MM.1S (cell line): ENCODE measurements around the gene EXTL1.

ENCODE experiments used
- DNase-seq: peaks from one replicate; pipeline ENCODE4 v3.0.0-alpha.2; 2015
- H2AFZ ChIP-seq: fragments of 300-600 bp; sonication (generic); 2 replicates; pipeline ENCODE4 v1.6.0; 2016; ENCODE audit warnings: antibody characterized with exemption, low read length
- H3F3A ChIP-seq: fragments of 300-600 bp; sonication (generic); 2 replicates; pipeline ENCODE4 v1.6.1; 2016; ENCODE audit warnings: mild to moderate bottlenecking, antibody characterized with exemption, low read length, moderate library complexity, mixed read lengths; ENCODE audit not compliant: insufficient read depth
- H3K27ac ChIP-seq: fragments of 300-600 bp; sonication (generic); 2 replicates; pipeline ENCODE4 v1.5.1; 2016; ENCODE audit warnings: mild to moderate bottlenecking, low read length
- H3K27me3 ChIP-seq: fragments of 300-600 bp; sonication (generic); replicated peaks from 2 replicates; pipeline ENCODE4 v1.6.0; 2016; ENCODE audit warnings: low read length; ENCODE audit not compliant: insufficient read depth
- H3K36me3 ChIP-seq: fragments of 300-600 bp; sonication (generic); replicated peaks from 2 replicates; pipeline ENCODE4 v1.6.1; 2016; ENCODE audit warnings: mild to moderate bottlenecking, low read length, mixed read lengths; ENCODE audit not compliant: insufficient read depth
- H3K4me1 ChIP-seq: fragments of 300-600 bp; sonication (generic); 2 replicates; pipeline ENCODE4 v1.6.1; 2016; ENCODE audit warnings: low read length, mixed read lengths
- H3K4me2 ChIP-seq: fragments of 300-600 bp; sonication (generic); 2 replicates; pipeline ENCODE4 v1.6.0; 2016; ENCODE audit warnings: low read depth, low read length
- H3K4me3 ChIP-seq: fragments of 300-600 bp; sonication (generic); 2 replicates; pipeline ENCODE4 v1.5.1; 2016; ENCODE audit warnings: low read length, mixed read lengths
- H3K79me2 ChIP-seq: fragments of 300-600 bp; sonication (generic); 2 replicates; pipeline ENCODE4 v1.6.1; 2016; ENCODE audit warnings: mixed run types, low read length, mixed read lengths
- H3K9ac ChIP-seq: fragments of 300-600 bp; sonication (generic); 2 replicates; pipeline ENCODE4 v1.6.1; 2016; ENCODE audit warnings: low read length, mixed read lengths
- H3K9me2 ChIP-seq: fragments of 300-600 bp; sonication (generic); replicated peaks from 2 replicates; pipeline ENCODE4 v1.6.1; 2016; ENCODE audit warnings: mild to moderate bottlenecking, low read length, mixed read lengths; ENCODE audit not compliant: insufficient read depth
- H3K9me3 ChIP-seq: fragments of 300-600 bp; sonication (generic); replicated peaks from 2 replicates; pipeline ENCODE4 v1.6.1; 2016; ENCODE audit warnings: mild to moderate bottlenecking, low read length, mixed read lengths; ENCODE audit not compliant: insufficient read depth
- H4K20me1 ChIP-seq: fragments of 300-600 bp; sonication (generic); 2 replicates; pipeline ENCODE4 v1.6.1; 2016; ENCODE audit warnings: mild to moderate bottlenecking, low read length, moderate library complexity, mixed read lengths; ENCODE audit not compliant: insufficient read depth
- EZH2 ChIP-seq: fragments of 300-600 bp; sonication (generic); optimal IDR thresholded peaks from 2 replicates; pipeline ENCODE3; 2017; ENCODE audit warnings: low read depth, mild to moderate bottlenecking, antibody characterized with exemption, low read length, mixed read lengths
- EZH2phosphoT487 ChIP-seq: fragments of 300-600 bp; sonication (generic); IDR thresholded peaks from 2 replicates; pipeline ENCODE4 v1.6.1; 2018; ENCODE audit warnings: antibody characterized with exemption, low read length
- TF ChIP-seq, protein P1 (sequence below): fragments of 300-600 bp; sonication (generic); IDR thresholded peaks from 2 replicates; pipeline ENCODE4 v1.5.1; 2016; ENCODE audit warnings: antibody characterized with exemption, low read length, mixed read lengths

The EXTL1 gene

DNA sequence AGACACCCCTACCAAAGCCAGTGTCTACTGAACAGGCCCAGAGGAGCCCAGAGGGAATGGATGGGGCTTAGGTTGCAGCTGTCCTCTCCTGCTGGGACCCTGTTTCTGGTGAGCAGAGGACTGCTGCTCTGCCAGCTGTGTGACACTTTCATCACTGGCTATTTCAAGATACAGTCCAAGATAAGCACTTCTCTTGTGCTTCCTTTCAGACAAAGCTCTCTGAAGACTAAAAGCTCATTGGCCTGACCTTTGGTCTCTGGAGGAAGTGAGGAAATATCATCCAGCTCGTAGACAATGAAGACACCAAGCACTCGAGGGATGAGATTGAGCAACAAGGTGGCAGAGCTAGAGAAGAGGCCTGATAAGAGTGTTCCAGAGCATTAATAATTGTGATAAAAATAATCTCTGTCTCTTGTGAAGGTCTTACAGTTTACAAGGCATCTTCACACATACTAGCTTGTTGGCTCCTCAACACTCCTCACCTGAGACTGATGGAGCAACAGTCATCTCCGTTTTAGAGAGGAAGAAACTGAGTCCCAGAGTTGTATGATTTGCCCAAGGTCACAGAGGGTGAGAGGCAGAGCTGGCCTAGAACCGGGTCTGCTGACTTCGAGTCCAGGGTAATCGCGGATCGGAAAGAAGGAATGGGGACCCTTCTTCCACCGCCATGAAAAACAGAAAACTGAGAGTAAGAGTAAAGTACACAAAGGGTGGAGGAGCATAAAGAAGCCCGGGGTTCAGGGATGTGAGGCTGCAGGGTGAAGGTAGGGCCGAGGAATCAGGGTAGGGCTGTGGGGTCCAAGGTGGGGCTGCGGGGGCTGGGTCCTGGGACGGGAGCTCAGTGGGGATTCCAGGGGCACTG is 24.4 kb upstream of the EXTL1 start:
- peaks cover 8% of the 10 kb centered on the region for H3F3A ChIP-seq
- peak; percentile 65 for DNase-seq
- H3K27me3 ChIP-seq, result no peaks in the 10 kb centered on the region
- H4K20me1 ChIP-seq, result no peaks in the 10 kb centered on the region
- H3K27ac ChIP-seq, result peak overlapping the region; percentile 51; the same call in 1 of the 2 replicates
- peak overlapping the region; percentile 75 for H3K4me3 ChIP-seq
- H3K9me2 ChIP-seq, result no peaks in the 10 kb centered on the region
- no peaks in the 10 kb centered on the region for H3K36me3 ChIP-seq
- H3K4me2 ChIP-seq, result peak overlapping the region; percentile 91
- peak overlapping the region; percentile 58 for H3K9ac ChIP-seq
- H2AFZ ChIP-seq, result peak overlapping the region; percentile 92
- H3K4me1 ChIP-seq, result peaks cover 13% of the 10 kb centered on the region
- H3K9me3 ChIP-seq, result no peaks in the 10 kb centered on the region
- 0 out of 2 replicates have a peak, but pooled peaks cover 9% of the 10 kb centered on the region for H3K79me2 ChIP-seq
- TF ChIP-seq, protein P1, sequence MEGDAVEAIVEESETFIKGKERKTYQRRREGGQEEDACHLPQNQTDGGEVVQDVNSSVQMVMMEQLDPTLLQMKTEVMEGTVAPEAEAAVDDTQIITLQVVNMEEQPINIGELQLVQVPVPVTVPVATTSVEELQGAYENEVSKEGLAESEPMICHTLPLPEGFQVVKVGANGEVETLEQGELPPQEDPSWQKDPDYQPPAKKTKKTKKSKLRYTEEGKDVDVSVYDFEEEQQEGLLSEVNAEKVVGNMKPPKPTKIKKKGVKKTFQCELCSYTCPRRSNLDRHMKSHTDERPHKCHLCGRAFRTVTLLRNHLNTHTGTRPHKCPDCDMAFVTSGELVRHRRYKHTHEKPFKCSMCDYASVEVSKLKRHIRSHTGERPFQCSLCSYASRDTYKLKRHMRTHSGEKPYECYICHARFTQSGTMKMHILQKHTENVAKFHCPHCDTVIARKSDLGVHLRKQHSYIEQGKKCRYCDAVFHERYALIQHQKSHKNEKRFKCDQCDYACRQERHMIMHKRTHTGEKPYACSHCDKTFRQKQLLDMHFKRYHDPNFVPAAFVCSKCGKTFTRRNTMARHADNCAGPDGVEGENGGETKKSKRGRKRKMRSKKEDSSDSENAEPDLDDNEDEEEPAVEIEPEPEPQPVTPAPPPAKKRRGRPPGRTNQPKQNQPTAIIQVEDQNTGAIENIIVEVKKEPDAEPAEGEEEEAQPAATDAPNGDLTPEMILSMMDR, result no peak
- no peak for TF ChIP-seq EZH2
- TF ChIP-seq EZH2phosphoT487, result no peak

DNA sequence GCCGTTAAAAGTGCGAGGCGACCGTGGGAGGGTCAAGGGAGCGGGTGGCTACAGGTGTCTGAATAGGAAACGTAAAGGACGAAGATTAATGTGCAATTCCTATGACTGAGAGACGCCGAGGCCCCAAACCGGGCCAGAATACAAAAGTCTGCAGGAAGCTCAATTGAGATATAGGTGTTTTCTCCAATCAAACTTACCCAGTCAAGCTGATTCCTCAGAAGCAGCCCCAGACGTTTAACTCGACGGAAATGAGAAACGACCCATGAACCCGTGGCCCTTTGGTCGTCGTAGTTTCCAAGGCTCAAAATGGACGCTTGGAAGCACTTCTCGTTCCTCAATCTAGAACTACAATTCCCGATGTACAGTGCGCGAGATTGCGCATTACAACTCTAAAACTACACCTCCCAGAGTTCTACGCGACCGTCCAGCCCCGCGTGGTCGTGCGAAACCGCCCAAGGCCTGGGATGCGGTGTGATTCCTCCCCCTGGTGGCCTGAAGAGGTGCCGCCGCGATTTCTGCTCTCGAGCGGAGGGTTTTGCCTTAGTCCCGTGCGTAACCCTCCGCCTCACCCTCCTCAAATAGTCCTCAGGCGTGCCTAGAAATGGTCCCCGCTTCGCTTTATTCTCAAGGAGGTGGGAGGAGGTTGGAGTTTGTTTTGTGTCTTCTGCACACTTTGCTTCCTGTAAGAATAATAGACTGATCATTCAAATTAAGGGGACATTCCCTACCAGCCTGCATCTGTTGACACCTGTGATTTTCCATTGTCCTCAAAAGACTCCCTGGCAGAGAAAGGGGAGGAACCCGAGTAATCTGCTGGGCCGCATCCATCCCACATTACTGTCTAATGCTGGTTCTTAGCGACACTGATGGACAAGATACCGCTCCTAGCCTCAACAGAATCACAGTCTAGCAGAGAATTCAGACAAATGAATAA is 23.5 kb upstream of the EXTL1 start, which contains the start of gene PAFAH2:
Gene PAFAH2, minus strand, starts transcription at position 236 of the 934 bp plus-strand sequence. CDS start 7,247 bp downstream, outside the sequence.
- no peaks in the 10 kb centered on the region for H3K27me3 ChIP-seq

More for the DNA sequence above, 23.5 kb upstream of the EXTL1 start, which contains the start of gene PAFAH2:
- peak within 1 kb of the TSS; percentile 97 for H2AFZ ChIP-seq
- H3K36me3 ChIP-seq, result no peaks in the 10 kb centered on the region
- no peaks in the 10 kb centered on the region for H3K9me2 ChIP-seq
- H3K27ac ChIP-seq, result peak within 1 kb of the TSS; percentile 51; the same call in 1 of the 2 replicates
- H3K4me3 ChIP-seq, result peak within 1 kb of the TSS; percentile 75
- TF ChIP-seq, protein P1, result peak; percentile 93
- no peak for TF ChIP-seq EZH2
- no peaks in the 10 kb centered on the region for H3K9me3 ChIP-seq
- 0 out of 2 replicates have a peak, but pooled peaks cover 9% of the 10 kb centered on the region for H3K79me2 ChIP-seq
- DNase-seq, result peak; percentile 99
- H4K20me1 ChIP-seq, result no peaks in the 10 kb centered on the region
- H3F3A ChIP-seq, result peaks cover 8% of the 10 kb centered on the region
- H3K4me1 ChIP-seq, result peaks cover 13% of the 10 kb centered on the region
- peak within 1 kb of the TSS; percentile 91 for H3K4me2 ChIP-seq
- peak within 1 kb of the TSS; percentile 58 for H3K9ac ChIP-seq
